Thyroid gland (tissue), 4 donors: Measurements from ENCODE around the gene PCYOX1L.

Source experiments
- POLR2A ChIP-seq, 2 donors: fragments of 450-650 bp; IDR thresholded peaks; one replicate each; pipeline ENCODE4 v1.6.1; 2017; ENCODE audit warnings: antibody characterized with exemption in 2 of 2, mild to moderate bottlenecking in 2 of 2, moderate library complexity in 1 of 2
- TF ChIP-seq, protein P1 (sequence below), 6 experiments: fragments of 200-600 bp in 3 of 6; fragments of 450-650 bp in 3 of 6; sonication (generic) in 3 of 6; IDR thresholded peaks; one replicate each; pipeline ENCODE4 v1.5.1; 2016 to 2019; ENCODE audit warnings: antibody characterized with exemption in 6 of 6, mild to moderate bottlenecking in 2 of 6, inconsistent platforms in 1 of 6, moderate library complexity in 1 of 6

DNA sequence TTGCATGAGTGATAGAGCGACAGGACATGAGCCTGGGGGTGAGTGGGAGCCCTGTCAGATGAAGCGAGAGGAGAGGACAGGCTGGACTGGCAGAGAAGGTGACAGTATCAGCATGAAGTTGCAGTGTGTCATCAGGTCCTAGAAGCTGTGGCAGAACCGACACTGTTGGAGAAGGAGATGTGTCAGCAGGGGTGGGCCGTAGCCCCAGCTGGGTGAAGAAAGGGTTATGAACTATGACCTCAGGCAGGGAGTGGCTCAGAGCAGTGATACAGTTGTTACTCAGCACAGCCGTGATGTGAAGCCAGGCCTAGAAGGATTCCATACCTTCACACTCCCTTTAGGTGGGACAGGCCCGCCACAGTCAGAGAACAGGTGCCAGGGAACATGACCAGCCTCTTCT lies 7.6 kb downstream of the PCYOX1L start:
- TF ChIP-seq, protein P1, sequence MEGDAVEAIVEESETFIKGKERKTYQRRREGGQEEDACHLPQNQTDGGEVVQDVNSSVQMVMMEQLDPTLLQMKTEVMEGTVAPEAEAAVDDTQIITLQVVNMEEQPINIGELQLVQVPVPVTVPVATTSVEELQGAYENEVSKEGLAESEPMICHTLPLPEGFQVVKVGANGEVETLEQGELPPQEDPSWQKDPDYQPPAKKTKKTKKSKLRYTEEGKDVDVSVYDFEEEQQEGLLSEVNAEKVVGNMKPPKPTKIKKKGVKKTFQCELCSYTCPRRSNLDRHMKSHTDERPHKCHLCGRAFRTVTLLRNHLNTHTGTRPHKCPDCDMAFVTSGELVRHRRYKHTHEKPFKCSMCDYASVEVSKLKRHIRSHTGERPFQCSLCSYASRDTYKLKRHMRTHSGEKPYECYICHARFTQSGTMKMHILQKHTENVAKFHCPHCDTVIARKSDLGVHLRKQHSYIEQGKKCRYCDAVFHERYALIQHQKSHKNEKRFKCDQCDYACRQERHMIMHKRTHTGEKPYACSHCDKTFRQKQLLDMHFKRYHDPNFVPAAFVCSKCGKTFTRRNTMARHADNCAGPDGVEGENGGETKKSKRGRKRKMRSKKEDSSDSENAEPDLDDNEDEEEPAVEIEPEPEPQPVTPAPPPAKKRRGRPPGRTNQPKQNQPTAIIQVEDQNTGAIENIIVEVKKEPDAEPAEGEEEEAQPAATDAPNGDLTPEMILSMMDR (IDR thresholded peaks at IDR 0.05): no peak
- no peak for TF ChIP-seq POLR2A (IDR thresholded peaks at IDR 0.05)
